Neuronal stem cell (in vitro differentiated cells): ENCODE data around the gene C19orf44.
"Not testable (repeated sequence)": the region's sequence is repeated elsewhere in the genome, so short reads cannot be mapped to it uniquely, and the experiment has no call there.

Experiments used
- DNase-seq: peaks from one replicate; pipeline ENCODE4 v3.0.0-alpha.2; 2013; ENCODE audit warnings: low spot score
- H2AFZ ChIP-seq: one replicate; pipeline ENCODE4 v1.6.1; 2013; ENCODE audit warnings: mild to moderate bottlenecking, low read length, inconsistent platforms
- H2AK5ac ChIP-seq: 2 replicates; pipeline ENCODE4 v1.6.1; 2013; ENCODE audit warnings: low read depth, mild to moderate bottlenecking, inconsistent platforms, low read length, moderate library complexity, mixed read lengths
- H2BK120ac ChIP-seq: 2 replicates; pipeline ENCODE4 v1.6.1; 2013; ENCODE audit warnings: low read depth, mild to moderate bottlenecking, inconsistent platforms, low read length, moderate library complexity, mixed read lengths
- H2BK12ac ChIP-seq: one replicate; pipeline ENCODE4 v1.6.1; 2013; ENCODE audit warnings: low read length, inconsistent platforms
- H2BK15ac ChIP-seq: 2 replicates; pipeline ENCODE4 v1.6.1; 2013; ENCODE audit warnings: mild to moderate bottlenecking, low read length, inconsistent platforms, mixed read lengths
- H2BK5ac ChIP-seq: one replicate; pipeline ENCODE4 v1.6.1; 2013; ENCODE audit warnings: inconsistent platforms, mild to moderate bottlenecking, low read length, moderate library complexity
- H3K14ac ChIP-seq: one replicate; pipeline ENCODE4 v1.6.1; 2013; ENCODE audit warnings: low read length, inconsistent platforms
- H3K18ac ChIP-seq: 2 replicates; pipeline ENCODE4 v1.6.1; 2013; ENCODE audit warnings: low read length, inconsistent platforms
- H3K23ac ChIP-seq: 2 replicates; pipeline ENCODE4 v1.6.1; 2013; ENCODE audit warnings: low read depth, mild to moderate bottlenecking, mixed read lengths, low read length, inconsistent platforms; ENCODE audit not compliant: poor library complexity
- H3K27ac ChIP-seq: replicated peaks from 3 replicates; pipeline ENCODE4 v1.5.1; 2013; ENCODE audit warnings: low read length, inconsistent platforms
- H3K27me3 ChIP-seq, 3 experiments: 2 replicates each; pipeline ENCODE4 v1.6.1; 2013; ENCODE audit warnings: low read length in 3 of 3, mild to moderate bottlenecking in 2 of 3, inconsistent platforms in 1 of 3, low read depth in 1 of 3, mixed read lengths in 1 of 3, moderate library complexity in 1 of 3; ENCODE audit not compliant: control insufficient read depth in 3 of 3, insufficient read depth in 3 of 3
- H3K36me3 ChIP-seq, 2 donors: replicated peaks in 1 of 2; 2 replicates each; pipeline ENCODE4 v1.6.1; 2013; ENCODE audit warnings: low read length in 2 of 2; ENCODE audit not compliant: control insufficient read depth in 2 of 2, insufficient read depth in 2 of 2
- H3K4ac ChIP-seq: 2 replicates; pipeline ENCODE4 v1.6.1; 2013; ENCODE audit warnings: inconsistent platforms, mild to moderate bottlenecking, low read length, moderate library complexity
- H3K4me1 ChIP-seq, 2 donors: 1 replicate in 1 of 2; 2 replicates in 1 of 2; pipeline ENCODE4 v1.6.1; 2013; ENCODE audit warnings: low read length in 2 of 2, low read depth in 1 of 2; ENCODE audit not compliant: control insufficient read depth in 2 of 2, insufficient read depth in 1 of 2
- H3K4me2 ChIP-seq: one replicate; pipeline ENCODE4 v1.6.1; 2013; ENCODE audit warnings: mild to moderate bottlenecking, low read length, inconsistent platforms; ENCODE audit not compliant: insufficient read depth, poor library complexity, severe bottlenecking
- H3K4me3 ChIP-seq, 2 donors: 2 replicates each; pipeline ENCODE4 v1.5.1; 2013; ENCODE audit warnings: low read length in 2 of 2, mild to moderate bottlenecking in 2 of 2, inconsistent platforms in 1 of 2, moderate library complexity in 1 of 2
- H3K79me1 ChIP-seq: one replicate; pipeline ENCODE4 v1.6.1; 2013; ENCODE audit warnings: low read depth, mild to moderate bottlenecking, inconsistent platforms, low read length, moderate library complexity
- H3K9ac ChIP-seq: one replicate; pipeline ENCODE4 v1.6.1; 2013; ENCODE audit warnings: mild to moderate bottlenecking, low read depth, low read length, inconsistent platforms; ENCODE audit not compliant: poor library complexity
- H3K9me3 ChIP-seq, 2 donors: replicated peaks in 1 of 2; 2 replicates each; pipeline versions ENCODE3 to v1.6.1; 2013; ENCODE audit warnings: low read length in 2 of 2, mild to moderate bottlenecking in 2 of 2, inconsistent platforms in 1 of 2, low read depth in 1 of 2, mixed read lengths in 1 of 2, moderate library complexity in 1 of 2; ENCODE audit not compliant: control insufficient read depth in 2 of 2, insufficient read depth in 1 of 2
- H4K8ac ChIP-seq: one replicate; pipeline ENCODE4 v1.6.1; 2013; ENCODE audit warnings: low read depth, mild to moderate bottlenecking, inconsistent platforms, low read length, moderate library complexity
- H4K91ac ChIP-seq: one replicate; pipeline ENCODE4 v1.6.1; 2013; ENCODE audit warnings: low read length, low read depth, mild to moderate bottlenecking, inconsistent platforms; ENCODE audit not compliant: poor library complexity
- WGBS, 2 donors: extraction: QIAGEN DNeasy Blood & Tissue Kit; methylation state at CpG; one replicate each; pipeline ENCODE4 v1.1.7; 2013; ENCODE audit warnings: missing lambda C conversion rate in 2 of 2, mixed read lengths in 1 of 2; ENCODE audit not compliant: insufficient read length in 2 of 2, insufficient replicate concordance in 1 of 2; ENCODE audit errors: extremely low coverage in 2 of 2; 5-methylcytosine and 5-hydroxymethylcytosine counted together

C19orf44 gene

DNA sequence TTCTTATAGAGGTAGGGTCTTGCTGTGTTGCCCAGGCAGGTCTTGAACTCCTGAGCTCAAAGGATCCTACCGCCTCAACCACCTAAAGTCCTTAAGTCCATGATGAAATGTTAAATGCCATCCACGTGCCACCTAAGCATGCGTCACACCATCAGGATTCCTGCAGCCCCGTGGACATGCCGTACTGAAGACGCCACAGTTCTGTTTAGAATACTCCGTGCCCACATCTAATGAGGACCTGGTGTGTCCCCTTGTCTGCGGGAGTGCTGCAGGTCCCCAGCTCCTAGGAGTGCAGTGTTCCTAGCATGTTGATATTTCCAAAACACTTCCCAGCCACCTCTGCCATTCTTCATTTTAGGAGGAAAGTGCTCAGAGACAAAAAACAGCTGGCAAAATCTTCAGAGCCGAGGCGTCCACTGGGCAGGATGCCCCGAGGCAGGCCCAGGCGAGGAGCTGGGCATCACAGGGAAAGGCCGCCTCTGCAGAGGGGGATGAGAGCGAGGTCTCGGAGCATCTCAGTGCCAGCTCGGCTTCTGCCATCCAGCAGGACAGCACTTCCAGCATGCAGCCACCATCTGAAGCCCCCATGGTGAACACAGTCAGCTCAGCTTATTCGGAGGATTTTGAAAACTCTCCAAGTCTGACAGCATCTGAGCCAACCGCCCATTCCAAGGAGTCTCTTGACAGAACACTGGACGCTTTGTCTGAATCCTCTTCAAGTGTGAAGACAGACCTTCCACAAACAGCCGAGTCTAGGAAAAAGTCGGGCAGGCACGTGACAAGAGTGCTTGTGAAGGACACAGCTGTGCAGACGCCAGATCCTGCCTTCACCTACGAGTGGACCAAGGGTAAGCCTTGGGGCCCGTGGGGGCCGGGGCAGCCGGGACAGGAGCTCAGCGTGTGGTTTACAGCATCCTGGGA lies 13.2 kb downstream of the C19orf44 start:
- Histone ChIP-seq H3K4me1 (no peaks in the 10 kb centered on the region), H3K23ac (no peak overlapping the region), H3K27ac (no peak overlapping the region), H3K4ac (no peak overlapping the region), H4K91ac (no peak overlapping the region), H3K79me1 (no peaks in the 10 kb centered on the region), H2BK5ac (no peak overlapping the region), H2BK12ac (no peak overlapping the region), H3K18ac (no peak overlapping the region), H2BK15ac (no peak overlapping the region), H3K4me2 (no peak overlapping the region), H3K27me3 (no peaks in the 10 kb centered on the region), H2AK5ac (no peak overlapping the region), H3K9me3 (no peaks in the 10 kb centered on the region), H3K9ac (no peak overlapping the region), H3K14ac (no peak overlapping the region), H2BK120ac (no peak overlapping the region), H3K4me3 (no peak overlapping the region), H3K36me3 (peaks cover 21 to 70% of the 10 kb centered on the region in 2 donors), H4K8ac (no peak overlapping the region), H2AFZ (no peak overlapping the region)
- no peak for DNase-seq
- WGBS, 2 donors = no CpG with 5 or more reads among the region's 28 CpGs

DNA sequence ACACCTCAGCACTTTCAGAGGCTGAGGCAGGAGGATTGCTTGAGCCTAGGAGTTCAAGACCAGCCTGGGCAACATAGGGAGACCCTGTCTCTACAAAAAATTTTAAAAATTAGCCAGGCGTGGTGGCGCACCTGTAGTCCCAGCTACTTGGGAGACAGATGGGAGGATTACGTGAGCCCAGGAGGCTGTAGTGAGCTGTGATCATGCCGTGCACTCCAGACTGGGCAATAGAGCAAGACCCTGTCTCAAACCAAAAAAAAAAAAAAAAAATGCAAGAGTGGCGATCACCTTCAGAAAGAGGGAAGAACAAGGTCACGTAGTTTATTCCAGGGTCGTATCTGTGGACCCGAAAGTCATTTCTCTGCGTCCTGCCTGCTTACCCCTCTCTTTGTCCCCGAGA lies 16.4 kb downstream of the C19orf44 start:
- Histone ChIP-seq H3K36me3 (peaks cover 32 to 77% of the 10 kb centered on the region in 2 donors), H3K9ac (peak overlapping the region; percentile 50)
- H3K79me1 ChIP-seq, H2AFZ ChIP-seq, H3K14ac ChIP-seq, H2BK5ac ChIP-seq, H3K23ac ChIP-seq, H2BK120ac ChIP-seq, H3K27ac ChIP-seq, H3K4me1 ChIP-seq, H3K4ac ChIP-seq, H4K8ac ChIP-seq, H3K4me3 ChIP-seq, H2BK15ac ChIP-seq, H3K27me3 ChIP-seq, H2BK12ac ChIP-seq, H4K91ac ChIP-seq, H2AK5ac ChIP-seq, H3K18ac ChIP-seq, H3K9me3 ChIP-seq, H3K4me2 ChIP-seq, DNase-seq: not testable (repeated sequence)
- WGBS, 2 donors = no CpG with 5 or more reads among the region's 10 CpGs

DNA sequence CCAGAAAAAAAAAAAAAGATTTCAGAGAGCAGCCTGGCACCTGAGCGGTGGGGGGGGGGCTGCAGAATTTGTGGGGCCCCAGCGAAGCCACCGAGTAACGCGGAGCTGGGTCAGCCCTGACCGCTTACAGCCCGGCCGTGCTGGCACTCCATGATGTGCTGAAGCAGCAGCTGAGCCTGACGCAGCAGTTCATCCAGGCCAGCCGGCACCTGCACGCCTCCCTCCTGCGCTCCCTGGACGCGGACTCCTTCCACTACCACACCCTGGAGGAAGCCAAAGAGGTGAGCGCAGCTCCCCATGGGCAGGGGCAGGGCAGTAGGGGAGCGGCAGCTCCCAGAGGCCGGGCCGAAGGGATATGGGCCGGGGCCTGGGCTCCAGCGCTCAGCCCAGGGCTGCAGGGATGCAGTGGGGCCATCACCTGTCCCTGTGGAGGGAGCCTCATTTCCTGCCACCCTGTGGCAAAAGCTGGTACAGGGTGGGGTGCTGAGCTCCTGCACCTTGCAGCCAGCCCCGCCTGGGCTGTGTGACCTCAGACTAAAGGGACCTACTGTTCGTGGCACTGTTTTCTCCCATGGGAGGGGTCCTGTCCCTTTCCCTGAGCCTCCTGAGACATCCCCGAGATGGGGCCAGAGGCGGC lies 18.3 kb downstream of the C19orf44 start:
- Histone ChIP-seq H3K4me2 (no peak overlapping the region), H2AK5ac (no peak overlapping the region), H2BK120ac (no peak overlapping the region), H3K4me3 (no peak overlapping the region), H3K79me1 (peaks cover 2% of the 10 kb centered on the region), H3K4me1 (no peaks in the 10 kb centered on the region), H2BK5ac (no peak overlapping the region), H3K36me3 (peaks cover 42 to 85% of the 10 kb centered on the region in 2 donors), H3K23ac (peak overlapping the region; percentile 85), H2AFZ (no peak overlapping the region), H3K27ac (no peak overlapping the region), H4K8ac (no peak overlapping the region), H3K9ac (no peak overlapping the region), H3K9me3 (no peaks in the 10 kb centered on the region), H2BK12ac (peak overlapping the region; percentile 16), H4K91ac (no peak overlapping the region), H3K14ac (no peak overlapping the region), H3K4ac (no peak overlapping the region), H2BK15ac (no peak overlapping the region), H3K18ac (no peak overlapping the region), H3K27me3 (no peaks in the 10 kb centered on the region)
- WGBS, 2 donors = no CpG with 5 or more reads among the region's 24 CpGs
- DNase-seq = no peak

DNA sequence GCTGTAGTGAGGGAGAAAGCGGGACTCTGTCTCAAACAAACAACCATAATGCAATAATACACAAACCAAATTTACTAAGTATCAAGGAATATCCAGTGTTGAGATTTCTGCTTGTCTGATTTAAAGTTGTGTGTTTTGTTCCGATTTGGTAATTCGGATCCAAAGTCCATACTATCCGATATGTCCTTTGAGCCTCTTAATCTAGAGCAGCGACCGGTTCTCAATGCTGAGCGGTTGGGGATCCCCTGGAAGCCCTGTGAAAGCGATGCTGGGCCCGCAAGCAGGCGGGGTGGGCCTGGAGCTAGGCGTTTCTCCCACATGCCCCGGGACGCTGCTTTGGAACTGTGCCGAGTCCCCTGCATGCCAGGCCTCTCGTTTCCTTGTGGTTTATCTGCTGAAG lies 20.2 kb downstream of the C19orf44 start:
- Histone ChIP-seq H2AFZ (no peak overlapping the region), H3K4me1 (no peaks in the 10 kb centered on the region), H4K91ac (no peak overlapping the region), H3K27ac (no peak overlapping the region), H4K8ac (no peak overlapping the region), H2BK5ac (no peak overlapping the region), H2BK120ac (no peak overlapping the region), H3K79me1 (peaks cover 6% of the 10 kb centered on the region), H3K36me3 (peaks cover 55 to 88% of the 10 kb centered on the region in 2 donors), H3K4me2 (no peak overlapping the region), H3K4ac (no peak overlapping the region), H2BK12ac (no peak overlapping the region), H3K9me3 (no peaks in the 10 kb centered on the region), H2AK5ac (no peak overlapping the region), H3K4me3 (no peak overlapping the region), H3K9ac (no peak overlapping the region), H3K27me3 (no peaks in the 10 kb centered on the region), H3K18ac (no peak overlapping the region), H2BK15ac (no peak overlapping the region), H3K14ac (no peak overlapping the region), H3K23ac (no peak overlapping the region)
- DNase-seq = no peak
- no CpG with 5 or more reads among the region's 15 CpGs for WGBS, 2 donors
